G401 (cell line): ENCODE results near the gene HSPBP1. TPM values are rescaled to one million over a fixed set of nuclear protein-coding genes. Genes with fewer than 3 reads are reported as not detected.
"Not testable (repeated sequence)": the region's sequence is repeated elsewhere in the genome, so short reads cannot be mapped to it uniquely, and the experiment has no call there.

Experiments
- DNase-seq: peaks from one replicate; pipeline ENCODE4 v3.0.0-alpha.2; 2015; ENCODE audit warnings: low spot score
- in situ Hi-C: cut with HindIII; loops from 2 replicates; pipeline ENCODE4 v1.10.0; 2016; ENCODE audit warnings: low sequenced_read_pairs, mixed read lengths
- total RNA-seq: library from RNA; depleted of rRNA; stranded (reverse); fragments of >200 nt; shearing (Covaris generic); gene quantifications from 2 replicates; pipeline ENCODE4 v1.2.3, GENCODE V29; 2014; rRNA removed

HSPBP1 gene
- 74.4 and 89.1 TPM in 2 replicates for total RNA-seq

DNA sequence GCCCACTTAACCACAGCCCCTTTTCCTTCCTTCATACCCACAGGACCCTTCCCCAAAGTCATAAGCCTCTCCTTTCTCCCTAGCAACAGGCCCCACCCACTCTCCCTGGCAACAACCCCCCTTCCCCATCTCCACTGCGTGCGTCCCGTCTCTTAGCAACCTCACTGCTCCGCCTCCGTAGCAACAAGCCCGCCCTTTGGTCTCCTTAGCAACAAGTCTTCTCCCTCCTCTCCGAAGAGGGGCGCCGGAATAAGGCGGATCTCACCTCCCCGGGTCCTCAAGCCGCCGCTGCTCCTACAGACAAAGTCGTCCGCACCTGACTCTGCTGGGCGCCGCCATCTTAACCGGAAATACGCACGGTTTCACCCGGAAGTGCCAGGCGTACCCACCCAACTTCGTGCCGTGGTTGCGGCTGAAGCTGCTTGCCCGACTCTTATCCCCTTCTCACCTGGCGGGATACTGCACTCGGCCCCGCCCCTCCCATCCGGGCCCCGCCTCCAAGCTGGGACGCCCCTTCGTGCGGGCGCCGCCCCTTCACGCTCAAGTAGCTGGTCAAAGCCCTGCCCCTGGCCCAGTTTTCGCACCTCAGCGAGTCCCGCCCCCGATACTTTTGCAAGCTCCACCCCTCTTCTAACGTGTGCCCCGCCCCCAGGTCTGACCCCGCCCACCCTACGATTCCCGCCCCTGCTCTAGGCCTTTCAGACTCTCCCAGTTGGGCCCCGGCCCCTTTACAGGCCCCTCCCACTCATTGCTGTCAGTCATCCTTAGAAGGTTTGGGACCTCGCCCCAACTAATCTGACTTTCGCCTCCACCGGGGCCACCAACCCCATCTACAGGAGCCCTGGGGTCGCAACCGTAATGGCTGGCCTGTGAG is at the start of gene HSPBP1:
Gene HSPBP1, minus strand, starts transcription at position 341 of the 874 bp plus-strand sequence. CDS start 502 bp downstream, outside the sequence.
- in situ Hi-C loops: no loop called here
- peak; percentile 94 for DNase-seq

DNA sequence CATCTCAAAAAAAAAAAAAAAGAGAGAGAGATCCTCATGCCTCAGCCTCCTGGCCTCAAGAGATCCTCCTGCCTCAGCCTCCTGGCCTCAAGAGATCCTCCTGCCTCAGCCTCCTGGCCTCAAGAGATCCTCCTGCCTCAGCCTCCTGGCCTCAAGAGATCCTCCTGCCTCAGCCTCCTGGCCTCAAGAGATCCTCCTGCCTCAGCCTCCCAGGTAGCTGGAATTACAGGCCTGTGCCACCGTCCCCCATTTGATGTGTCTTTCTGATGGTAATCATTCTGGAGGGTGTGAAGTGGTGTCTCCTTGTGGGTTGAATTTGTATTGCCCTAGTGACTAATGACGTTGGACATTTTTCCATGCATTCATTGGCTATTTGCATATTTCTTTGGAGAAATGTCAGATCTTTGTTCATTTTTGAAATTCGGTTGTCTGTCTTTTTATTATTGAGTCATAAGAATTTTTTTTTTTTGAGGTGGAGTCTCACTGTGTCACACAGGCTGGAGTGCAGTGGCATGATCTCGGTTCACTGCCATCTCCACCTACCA is 48.9 kb upstream of the HSPBP1 start:
- in situ Hi-C loops, DNase-seq: not testable (repeated sequence)

- no peak for DNase-seq
- in situ Hi-C loops: no loop called here
Observed at GRCh38 chr19:55325172-55325571, 45.3 kb upstream of the HSPBP1 start, which contains the start of gene TMEM150B. TSS of gene TMEM150B (minus strand) at chr19:55325341. CDS start at chr19:55321036, 4,305 bp downstream.

- no peak for DNase-seq
- in situ Hi-C loops: no loop called here
Observed at GRCh38 chr19:55324662-55325061, 44.8 kb upstream of the HSPBP1 start.

DNA sequence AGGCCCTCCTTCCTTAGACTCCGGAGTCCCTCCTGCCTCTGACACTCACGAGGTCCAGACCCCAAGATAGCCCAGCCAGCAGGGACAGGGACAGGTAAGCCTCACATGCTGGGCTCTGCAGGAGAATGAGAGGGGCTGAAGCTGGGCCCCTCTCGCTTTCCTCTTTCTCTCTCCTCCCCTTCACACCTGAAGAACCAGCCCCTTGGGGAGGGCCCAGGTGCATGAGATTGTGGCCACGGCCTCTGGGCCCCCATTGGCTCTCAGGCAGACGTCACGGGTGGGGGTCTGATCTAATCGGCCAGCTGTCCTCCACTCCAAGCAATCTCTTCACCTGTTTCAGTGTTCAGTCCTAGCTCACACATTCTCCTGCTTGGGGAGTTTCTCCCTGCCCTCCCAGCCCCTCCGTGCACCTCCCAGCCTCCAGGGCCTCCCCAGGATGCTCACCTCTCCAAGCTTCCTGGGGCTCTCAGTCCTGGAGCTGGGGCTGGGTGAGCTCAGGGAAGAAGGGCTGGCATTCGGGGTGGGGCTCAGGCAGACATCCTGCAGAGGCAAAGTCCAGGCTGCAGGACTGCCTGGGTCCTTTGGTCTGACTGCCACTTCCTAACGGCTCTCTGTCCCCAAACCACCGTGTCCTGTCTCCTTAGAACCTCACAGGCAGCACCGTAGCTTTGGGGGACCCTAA is 42.4 kb upstream of the HSPBP1 start:
- in situ Hi-C loops: no loop called here
- DNase-seq: no peak

DNA sequence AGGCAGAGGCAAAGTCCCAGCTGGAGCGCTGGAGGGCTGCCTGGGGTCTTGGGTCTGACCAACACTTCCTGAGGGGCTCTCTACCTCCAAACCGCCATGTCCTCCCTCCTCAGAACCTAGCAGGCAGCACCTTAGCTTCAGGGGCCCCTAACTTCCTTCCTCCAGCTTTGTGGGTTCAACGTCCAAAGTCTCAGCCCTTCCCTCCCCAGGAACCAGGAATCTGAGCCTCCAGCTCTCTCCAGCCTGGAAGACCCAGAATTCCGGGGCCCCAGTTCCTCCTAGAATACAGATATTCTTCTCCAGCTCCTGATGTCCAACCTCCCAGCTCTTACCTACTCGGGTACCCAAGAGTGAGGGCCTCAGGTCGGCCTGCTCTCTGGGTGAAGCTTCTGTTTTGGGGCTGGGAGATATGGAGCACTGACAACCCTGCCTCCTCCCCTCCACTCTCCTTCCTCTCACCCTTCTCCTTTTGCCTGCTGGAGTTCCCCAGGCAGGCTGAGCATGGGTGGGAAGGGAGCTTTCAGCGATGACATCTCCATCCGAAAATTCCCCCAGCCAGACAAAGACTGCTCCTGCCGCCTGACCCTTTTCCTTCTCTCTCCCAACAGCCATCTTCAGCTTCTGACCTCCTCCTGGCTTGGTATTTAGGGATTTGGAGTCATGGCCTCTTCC is 41.7 kb upstream of the HSPBP1 start:
- DNase-seq: no peak
- in situ Hi-C loops: no loop called here

GRCh38 chr19:55320844-55321419 is 41.0 kb upstream of the HSPBP1 start:
- in situ Hi-C loops: no loop called here
- no peak for DNase-seq

- DNase-seq: peak; percentile 79
Observed at GRCh38 chr19:55319785-55320184, 39.9 kb upstream of the HSPBP1 start.

GRCh38 chr19:55316646-55317045 is 36.7 kb upstream of the HSPBP1 start:
- no peak for DNase-seq
- in situ Hi-C loops: no loop called here

More at GRCh38 chr19:55319785-55320184, 39.9 kb upstream of the HSPBP1 start:
- in situ Hi-C loops: no loop called here

DNA sequence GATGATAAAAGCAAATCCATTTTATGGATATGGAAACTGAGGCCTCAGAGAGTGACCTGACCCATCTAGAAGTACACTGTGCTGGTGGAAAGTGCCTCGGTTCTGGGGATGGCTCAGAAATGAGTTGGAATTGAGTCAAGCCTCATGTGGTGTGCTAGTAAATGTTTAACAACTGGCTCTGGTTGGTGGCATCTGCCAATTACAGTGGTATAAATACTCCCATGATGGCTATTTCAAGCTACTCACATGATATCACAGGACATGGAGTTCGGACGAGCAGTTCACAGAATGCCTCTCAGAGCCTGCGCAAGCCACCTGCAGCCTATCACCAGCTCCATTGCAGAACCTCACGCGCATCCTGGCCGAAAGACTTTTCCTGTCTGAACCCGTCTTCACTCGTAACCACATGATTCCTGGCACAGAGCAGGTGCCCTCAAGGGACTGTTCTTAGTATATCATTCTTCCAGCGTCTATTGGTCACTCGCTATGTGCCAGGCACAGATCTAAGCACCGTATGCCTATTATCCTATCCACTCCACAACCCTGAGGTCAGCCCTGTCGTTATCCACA is 36.1 kb upstream of the HSPBP1 start:
- no peak for DNase-seq
- in situ Hi-C loops: no loop called here

DNA sequence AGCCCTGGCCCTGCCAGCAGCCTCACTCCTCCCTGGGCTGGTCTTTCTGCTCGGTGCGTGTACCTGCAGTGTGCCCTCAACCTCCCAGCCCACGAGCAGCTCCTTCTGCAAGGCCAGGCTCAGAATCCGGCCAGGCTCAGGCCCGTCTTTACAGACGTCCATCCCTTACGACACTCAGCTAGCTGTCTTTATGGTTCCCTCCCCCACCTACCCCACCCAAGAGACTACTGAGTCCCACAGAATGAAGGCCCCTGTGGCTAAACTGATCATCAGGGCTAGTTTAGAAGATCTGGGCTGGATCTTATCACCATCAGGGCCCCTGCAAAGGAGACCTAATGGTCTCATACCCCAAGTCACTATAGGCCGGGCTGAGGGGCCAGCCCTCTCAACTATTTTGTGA is 34.5 kb upstream of the HSPBP1 start:
- in situ Hi-C loops: no loop called here
- DNase-seq: no peak

GRCh38 chr19:55312621-55313512 is 33.0 kb upstream of the HSPBP1 start:
- in situ Hi-C loops: no loop called here
- DNase-seq: no peak

DNA sequence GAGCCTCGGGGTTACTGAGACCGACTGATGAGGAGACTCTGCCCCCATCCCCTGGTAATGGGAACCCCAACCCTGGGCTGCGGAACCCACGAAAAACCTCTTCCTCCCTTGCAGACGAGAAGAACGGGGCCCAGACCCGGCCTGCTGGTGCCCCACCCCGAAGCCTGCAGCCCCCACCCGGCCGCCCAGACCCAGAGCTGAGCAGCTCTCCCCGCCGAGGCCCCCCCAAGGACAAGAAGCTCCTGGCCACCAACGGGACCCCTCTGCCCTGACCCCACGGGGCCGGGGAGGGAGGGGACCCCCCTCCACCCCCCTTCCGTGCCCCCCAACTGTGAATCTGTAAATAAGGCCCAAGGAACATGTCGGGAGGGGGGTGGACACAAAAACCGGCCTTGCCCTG is 31.9 kb upstream of the HSPBP1 start:
- no peak for DNase-seq
- in situ Hi-C loops: no loop called here

GRCh38 chr19:55311397-55311796 is 31.5 kb upstream of the HSPBP1 start:
- DNase-seq: no peak
- in situ Hi-C loops: no loop called here

DNA sequence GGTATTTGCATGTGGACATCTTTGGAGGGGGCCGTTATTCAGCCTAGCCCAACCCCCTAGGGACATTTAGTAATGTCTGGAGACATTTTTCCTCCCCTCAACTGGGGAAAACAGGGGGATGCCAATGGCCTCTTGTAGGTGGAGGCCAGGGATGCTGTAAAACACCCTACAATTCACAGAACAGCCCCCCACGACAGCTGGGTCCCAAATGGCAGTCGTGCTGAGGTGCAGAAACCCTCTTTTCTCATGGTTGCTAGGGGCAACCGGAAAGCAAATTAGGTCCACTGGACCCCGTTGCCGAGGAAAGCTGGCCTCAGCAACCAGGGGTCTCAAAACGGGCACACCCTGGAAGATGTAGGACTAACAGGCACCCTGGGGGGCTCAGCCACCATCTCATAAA is 30.6 kb upstream of the HSPBP1 start:
- in situ Hi-C loops: no loop called here
- DNase-seq: no peak

- DNase-seq: no peak
- in situ Hi-C loops: no loop called here
Observed at GRCh38 chr19:55309448-55309847, 29.5 kb upstream of the HSPBP1 start.

DNA sequence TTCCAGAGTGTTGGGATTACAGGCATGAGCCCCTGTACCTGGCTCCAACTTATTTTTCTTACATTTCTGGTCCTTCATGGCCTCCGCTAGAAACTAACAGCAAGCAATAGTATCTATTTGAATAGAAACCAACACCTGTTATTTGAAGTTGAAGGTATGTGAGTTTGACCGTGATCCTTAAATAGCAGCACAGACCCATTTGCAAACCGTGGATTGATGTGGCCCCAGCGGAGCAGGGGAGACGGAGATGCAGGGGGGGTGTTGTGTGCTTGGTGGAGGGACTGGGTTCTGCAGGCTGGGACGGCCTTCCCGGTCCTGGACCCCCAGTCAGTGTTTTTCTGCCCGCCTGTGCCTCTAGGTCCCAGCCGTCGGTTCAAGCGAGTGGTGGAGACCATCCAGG is 28.4 kb upstream of the HSPBP1 start:
- no peak for DNase-seq
- in situ Hi-C loops: no loop called here

DNA sequence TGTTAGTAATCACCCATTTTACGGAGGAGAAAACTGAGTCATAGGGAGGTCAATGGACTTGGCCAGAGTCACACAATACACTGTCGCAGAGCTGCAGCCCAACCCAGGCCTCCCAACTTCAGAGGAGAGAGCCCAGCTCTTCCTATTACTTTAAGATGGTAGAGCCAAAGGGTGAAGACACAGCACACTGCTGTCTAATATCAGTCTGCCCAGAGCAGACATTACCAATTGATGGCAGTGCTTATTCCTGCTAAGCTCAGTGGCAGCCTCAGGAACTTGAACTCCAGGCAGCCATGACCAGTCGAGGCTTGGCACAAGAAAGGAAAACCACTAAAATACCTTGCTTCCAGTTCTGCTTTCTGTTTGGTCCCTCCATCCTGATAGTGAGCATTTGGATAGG is 26.8 kb upstream of the HSPBP1 start:
- DNase-seq: no peak
- in situ Hi-C loops: no loop called here
